Lung (tissue), 12 donors: Measurements from ENCODE around the gene ACBD6. TPM values are rescaled to one million over a fixed set of nuclear protein-coding genes. Genes with fewer than 3 reads are reported as not detected.
"Not testable (repeated sequence)": the region's sequence is repeated elsewhere in the genome, so short reads cannot be mapped to it uniquely, and the experiment has no call there.

Source experiments
- ATAC-seq: fragments of 200-7000 bp; cut with Tn5 transposase; one replicate; pipeline ENCODE4 v1.9.1; 2020; ENCODE audit warnings: moderate number of reproducible peaks; ENCODE audit not compliant: insufficient read depth, low FRiP score
- DNase-seq, 3 donors: peaks; one replicate each; pipeline ENCODE4 v3.0.0-alpha.2; 2013 to 2017
- H3K27ac ChIP-seq, 2 donors: one replicate each; pipeline ENCODE4 v1.5.1; 2013; ENCODE audit warnings: mild to moderate bottlenecking in 2 of 2, moderate library complexity in 2 of 2, control low read depth in 1 of 2, inconsistent platforms in 1 of 2, low read depth in 1 of 2, low read length in 1 of 2
- H3K27me3 ChIP-seq, 3 donors: one replicate each; pipeline ENCODE4 v1.5.1; 2013; ENCODE audit warnings: low read length in 2 of 3; ENCODE audit not compliant: control insufficient read depth in 3 of 3, insufficient read depth in 3 of 3
- H3K36me3 ChIP-seq, 4 donors: one replicate each; pipeline ENCODE4 v1.5.1; 2013; ENCODE audit warnings: low read length in 4 of 4, mild to moderate bottlenecking in 1 of 4, moderate library complexity in 1 of 4; ENCODE audit not compliant: control insufficient read depth in 4 of 4, insufficient read depth in 4 of 4
- H3K4me1 ChIP-seq, 5 donors: one replicate each; pipeline ENCODE4 v1.5.1; 2013; ENCODE audit warnings: low read length in 5 of 5, mild to moderate bottlenecking in 2 of 5, moderate library complexity in 1 of 5; ENCODE audit not compliant: control insufficient read depth in 5 of 5, insufficient read depth in 5 of 5
- H3K4me3 ChIP-seq: one replicate; pipeline ENCODE4 v1.5.1; 2013; ENCODE audit warnings: mild to moderate bottlenecking, control low read depth, moderate library complexity
- H3K9ac ChIP-seq, 2 donors: one replicate each; pipeline ENCODE4 v1.5.1; 2013; ENCODE audit warnings: low read length in 2 of 2, control low read depth in 1 of 2; ENCODE audit not compliant: insufficient read depth in 1 of 2
- H3K9me3 ChIP-seq, 4 donors: one replicate each; pipeline ENCODE4 v1.5.1; 2013; ENCODE audit warnings: low read length in 3 of 4, mild to moderate bottlenecking in 1 of 4, moderate library complexity in 1 of 4; ENCODE audit not compliant: control insufficient read depth in 4 of 4, insufficient read depth in 3 of 4
- WGBS, 2 donors: extraction: QIAGEN DNeasy Blood & Tissue Kit; methylation state at CpG; one replicate each; pipeline ENCODE4 v1.1.7; 2013; 5-methylcytosine and 5-hydroxymethylcytosine counted together
- polyA plus RNA-seq, 2 donors: library from polyadenylated mRNA; stranded (reverse); fragments of 200-250 nt; gene quantifications; one replicate each; pipeline ENCODE4 v1.2.1, GENCODE V29; 2013
- total RNA-seq, 2 donors: library from RNA; depleted of rRNA in 1 of 2; stranded (reverse); fragments of >200 nt in 1 of 2; gene quantifications; one replicate each; pipeline ENCODE4 v1.2.1, GENCODE V29; 2014 to 2021
- TF ChIP-seq, protein P1 (sequence below): IDR thresholded peaks from 2 replicates; pipeline ENCODE4 v1.5.1; 2012; ENCODE audit warnings: mild to moderate bottlenecking; ENCODE audit errors: control extremely low read depth, extremely low read depth
- donor health status: control.
- donor health status: control.
- donor health status: Bipolar disorder and iron deficiency.
- donor health status: healthy.
- donor health status: DM: yes; HTN: yes; CAD: no.

Gene ACBD6
- total and polyA plus RNA-seq, 4 donors: 28.1 to 53.3 (median 41.1) TPM

DNA sequence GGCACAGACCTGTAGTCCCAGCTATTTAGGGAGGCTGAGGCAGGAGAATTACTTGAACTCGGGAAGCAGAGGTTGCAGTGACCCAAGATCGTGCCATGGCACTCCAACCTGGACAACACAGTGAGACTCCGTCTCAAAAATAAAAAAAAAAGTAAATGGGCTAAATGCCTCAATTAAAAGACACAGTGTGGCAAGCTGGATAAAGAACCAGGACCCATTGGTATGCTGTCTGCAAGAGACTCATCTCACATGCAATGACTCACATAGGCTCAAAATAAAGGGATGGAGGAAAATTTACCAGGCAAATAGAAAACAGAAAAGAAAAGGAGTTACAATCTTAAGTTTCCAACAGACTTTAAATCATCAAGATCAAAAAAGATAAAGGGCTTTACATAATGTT lies 40.3 kb downstream of the ACBD6 start:
- 89 to 100% methylated on average over 3 of the region's 3 CpGs for WGBS, 2 donors
- TF ChIP-seq, protein P1, sequence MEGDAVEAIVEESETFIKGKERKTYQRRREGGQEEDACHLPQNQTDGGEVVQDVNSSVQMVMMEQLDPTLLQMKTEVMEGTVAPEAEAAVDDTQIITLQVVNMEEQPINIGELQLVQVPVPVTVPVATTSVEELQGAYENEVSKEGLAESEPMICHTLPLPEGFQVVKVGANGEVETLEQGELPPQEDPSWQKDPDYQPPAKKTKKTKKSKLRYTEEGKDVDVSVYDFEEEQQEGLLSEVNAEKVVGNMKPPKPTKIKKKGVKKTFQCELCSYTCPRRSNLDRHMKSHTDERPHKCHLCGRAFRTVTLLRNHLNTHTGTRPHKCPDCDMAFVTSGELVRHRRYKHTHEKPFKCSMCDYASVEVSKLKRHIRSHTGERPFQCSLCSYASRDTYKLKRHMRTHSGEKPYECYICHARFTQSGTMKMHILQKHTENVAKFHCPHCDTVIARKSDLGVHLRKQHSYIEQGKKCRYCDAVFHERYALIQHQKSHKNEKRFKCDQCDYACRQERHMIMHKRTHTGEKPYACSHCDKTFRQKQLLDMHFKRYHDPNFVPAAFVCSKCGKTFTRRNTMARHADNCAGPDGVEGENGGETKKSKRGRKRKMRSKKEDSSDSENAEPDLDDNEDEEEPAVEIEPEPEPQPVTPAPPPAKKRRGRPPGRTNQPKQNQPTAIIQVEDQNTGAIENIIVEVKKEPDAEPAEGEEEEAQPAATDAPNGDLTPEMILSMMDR: no peak

DNA sequence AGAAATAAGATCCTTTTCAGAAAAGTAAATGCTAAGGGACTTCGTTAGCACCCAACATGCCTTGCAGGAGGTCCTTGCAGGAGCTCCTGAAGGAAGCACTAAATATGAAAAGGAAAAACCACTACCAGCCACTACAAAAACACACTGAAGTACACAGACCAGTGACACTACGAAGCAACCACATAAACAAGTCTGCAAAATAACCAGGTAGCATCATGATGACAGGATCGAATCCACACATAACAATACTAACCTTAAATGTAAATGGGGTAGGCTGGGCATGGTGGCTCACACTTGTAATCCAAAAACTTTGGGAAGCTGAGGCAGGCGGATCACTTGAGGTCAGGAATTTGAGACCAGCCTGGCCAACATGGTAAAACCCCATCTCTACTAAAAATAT lies 40.7 kb downstream of the ACBD6 start:
- Histone ChIP-seq H3K36me3 (peaks cover 2 to 16% (median 7%) of the 10 kb centered on the region in 4 donors), H3K9me3 (peaks cover 0 to 13% (median 5%) of the 10 kb centered on the region in 4 donors)
- not testable (repeated sequence) for H3K27me3 ChIP-seq, H3K27ac ChIP-seq, H3K4me3 ChIP-seq, H3K4me1 ChIP-seq, ATAC-seq, DNase-seq, H3K9ac ChIP-seq
- WGBS, 2 donors: 97% methylated on average over 4 of the region's 4 CpGs

More for the DNA sequence above, 40.3 kb downstream of the ACBD6 start:
- peaks cover 0 to 4% (median 0%) of the 10 kb centered on the region in 5 donors for H3K4me1 ChIP-seq
- H3K27ac ChIP-seq: no peak overlapping the region
- DNase-seq: peak in 1 of 3 donors; percentile 13
- H3K9me3 ChIP-seq: peaks cover 0 to 13% (median 5%) of the 10 kb centered on the region in 4 donors
- no peak overlapping the region for H3K4me3 ChIP-seq
- no peak for ATAC-seq
- no peaks in the 10 kb centered on the region for H3K27me3 ChIP-seq
- peaks cover 2 to 14% (median 7%) of the 10 kb centered on the region in 4 donors for H3K36me3 ChIP-seq
- H3K9ac ChIP-seq: no peak overlapping the region

DNA sequence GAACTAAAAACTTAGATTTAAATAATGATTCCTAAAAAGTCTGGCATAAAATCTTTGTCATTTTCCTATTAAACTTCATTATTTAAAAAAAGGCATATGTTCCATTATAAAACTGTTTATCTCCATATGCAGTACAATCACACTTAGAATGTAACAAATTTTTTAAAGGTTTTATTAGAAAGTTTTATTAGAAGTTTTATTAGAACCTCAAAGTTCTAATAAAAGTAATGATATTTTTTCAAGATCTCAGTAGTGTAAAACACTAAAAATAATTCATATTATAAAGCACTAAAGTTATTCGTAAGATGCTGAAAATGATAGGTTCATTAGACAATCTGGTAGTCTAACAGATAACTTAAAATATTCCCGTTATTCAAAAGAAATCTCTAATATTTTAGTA lies 43.6 kb downstream of the ACBD6 start:
- Histone ChIP-seq H3K4me1 (peaks cover 0 to 4% (median 0%) of the 10 kb centered on the region in 5 donors), H3K36me3 (peaks cover 2 to 13% (median 4%) of the 10 kb centered on the region in 4 donors), H3K27ac (no peak overlapping the region), H3K9me3 (peaks cover 0 to 13% (median 5%) of the 10 kb centered on the region in 4 donors), H3K4me3 (no peak overlapping the region), H3K9ac (no peak overlapping the region), H3K27me3 (no peaks in the 10 kb centered on the region)
- 60 to 95% methylated on average over 2 of the region's 2 CpGs for WGBS, 2 donors
- TF ChIP-seq, protein P1: no peak
- DNase-seq (no peak), ATAC-seq (no peak)

DNA sequence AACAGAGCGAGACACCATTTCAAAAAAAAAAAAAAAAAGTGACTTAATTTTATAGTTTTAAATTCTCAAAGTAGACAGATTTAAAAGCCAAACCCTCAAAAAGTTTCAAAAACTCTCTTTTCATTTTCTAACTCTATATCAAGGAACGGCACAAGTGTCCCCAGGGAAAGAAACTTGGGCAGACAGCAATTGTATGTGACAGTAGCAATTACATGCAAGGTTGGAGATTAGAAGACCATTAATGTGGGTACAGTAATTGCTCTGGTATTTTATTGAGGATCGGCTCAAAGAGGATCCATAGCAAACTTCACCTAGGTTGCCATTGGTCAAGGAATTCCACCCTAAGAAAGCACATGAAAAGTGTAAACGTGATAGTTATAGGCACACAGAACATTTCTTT lies 46.2 kb downstream of the ACBD6 start:
- H3K9me3 ChIP-seq: peaks cover 0 to 3% (median under 1%) of the 10 kb centered on the region in 4 donors
- TF ChIP-seq, protein P1: no peak
- 96 to 97% methylated on average over 4 of the region's 4 CpGs for WGBS, 2 donors

More for the DNA sequence above, 46.2 kb downstream of the ACBD6 start:
- Histone ChIP-seq H3K4me3 (no peak overlapping the region), H3K9ac (no peak overlapping the region), H3K27me3 (no peaks in the 10 kb centered on the region), H3K4me1 (peaks cover 0 to 4% (median 0%) of the 10 kb centered on the region in 5 donors), H3K36me3 (peaks cover 2 to 4% (median 3%) of the 10 kb centered on the region in 4 donors), H3K27ac (no peak overlapping the region)
- DNase-seq (no peak), ATAC-seq (no peak)
